Skin epidermis (tissue), 12 donors: ENCODE results near the gene ECHS1.
A peak's percentile ranks its signal among the peaks of the same experiment; 100 is the strongest.

ENCODE experiments used
- H3K27ac ChIP-seq, 21 experiments: fragments of 200-600 bp; sonication (generic) in 11 of 21; one replicate each; pipeline ENCODE4 v1.5.0; 2020; ENCODE audit warnings: mild to moderate bottlenecking in 3 of 21, inconsistent platforms in 2 of 21, moderate library complexity in 2 of 21
- H3K4me3 ChIP-seq, 7 experiments: fragments of 200-600 bp; sonication (generic) in 2 of 7; one replicate each; pipeline ENCODE4 v1.5.0; 2020; ENCODE audit warnings: inconsistent platforms in 2 of 7, mild to moderate bottlenecking in 2 of 7, moderate library complexity in 1 of 7

The ECHS1 gene

GRCh38 chr10:133349577-133350011 is 23.6 kb downstream of the ECHS1 start:
- H3K27ac ChIP-seq, result no peak overlapping the region

GRCh38 chr10:133349160-133349568 is 24.0 kb downstream of the ECHS1 start:
- H3K4me3 ChIP-seq, result no peak overlapping the region

More at GRCh38 chr10:133349577-133350011, 23.6 kb downstream of the ECHS1 start:
- no peak overlapping the region for H3K4me3 ChIP-seq

DNA sequence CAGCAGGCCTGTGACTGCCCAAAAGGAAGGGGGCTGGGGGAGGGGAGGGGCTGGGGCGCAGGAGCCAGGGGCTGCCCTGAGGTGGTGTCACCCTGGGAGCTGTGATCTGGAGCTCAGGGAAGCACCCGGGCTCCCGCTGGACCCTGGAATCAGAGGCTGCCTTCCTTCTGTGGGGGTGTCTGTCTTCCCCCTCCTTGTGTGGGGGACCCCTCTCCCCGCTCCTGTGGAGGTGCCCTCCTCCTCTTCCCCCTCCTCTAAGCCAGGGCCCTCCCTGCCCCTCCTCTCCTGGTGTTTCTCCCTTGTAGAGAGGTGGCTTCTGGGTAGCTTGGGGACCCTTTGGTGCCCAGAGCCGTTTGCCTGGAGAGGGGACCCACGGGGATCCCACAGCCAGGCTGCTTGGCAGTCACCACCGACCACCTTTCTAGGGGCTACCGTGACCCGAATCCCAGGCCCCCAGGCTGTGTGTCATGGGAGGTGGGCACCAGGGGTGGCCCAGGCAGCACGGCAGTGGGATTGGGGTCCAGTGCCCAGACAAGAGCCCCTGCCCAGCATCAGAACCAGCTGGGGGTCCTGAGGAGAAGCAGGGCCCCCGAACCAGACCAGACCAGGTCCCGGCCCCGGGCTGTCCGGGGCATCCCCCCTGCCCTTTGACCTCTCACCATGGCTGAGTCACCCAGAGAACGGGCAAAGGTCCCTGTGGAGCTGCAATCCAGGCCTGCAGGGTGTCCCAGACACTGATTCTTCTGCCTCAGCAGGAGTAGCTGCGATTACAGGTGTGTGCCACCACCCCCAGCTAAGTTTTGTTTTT is 25.2 kb downstream of the ECHS1 start:
- Histone ChIP-seq H3K27ac (no peak overlapping the region), H3K4me3 (no peak overlapping the region)

More at GRCh38 chr10:133349160-133349568, 24.0 kb downstream of the ECHS1 start:
- no peak overlapping the region for H3K27ac ChIP-seq

DNA sequence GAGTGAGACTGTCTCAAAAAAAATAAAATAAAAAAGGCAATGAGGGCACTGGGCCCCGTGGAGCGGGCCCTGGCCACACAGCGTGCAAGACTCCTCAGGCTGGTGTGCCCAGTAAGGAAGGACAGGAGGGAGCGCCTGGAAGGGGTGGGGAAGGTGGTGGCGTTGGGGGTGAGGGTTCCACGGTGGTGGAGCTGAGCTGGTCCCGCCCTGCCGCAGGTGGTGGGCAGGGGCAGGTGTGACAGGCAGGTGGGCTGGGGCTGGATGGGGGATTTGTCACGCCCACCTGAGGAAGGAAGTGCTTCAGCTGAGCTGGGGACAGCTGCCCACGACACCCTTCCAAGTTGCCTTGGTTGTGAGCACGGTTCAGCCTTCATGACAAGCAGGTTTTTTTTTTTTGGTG is 26.7 kb downstream of the ECHS1 start:
- Histone ChIP-seq H3K27ac (no peak overlapping the region), H3K4me3 (no peak overlapping the region)

DNA sequence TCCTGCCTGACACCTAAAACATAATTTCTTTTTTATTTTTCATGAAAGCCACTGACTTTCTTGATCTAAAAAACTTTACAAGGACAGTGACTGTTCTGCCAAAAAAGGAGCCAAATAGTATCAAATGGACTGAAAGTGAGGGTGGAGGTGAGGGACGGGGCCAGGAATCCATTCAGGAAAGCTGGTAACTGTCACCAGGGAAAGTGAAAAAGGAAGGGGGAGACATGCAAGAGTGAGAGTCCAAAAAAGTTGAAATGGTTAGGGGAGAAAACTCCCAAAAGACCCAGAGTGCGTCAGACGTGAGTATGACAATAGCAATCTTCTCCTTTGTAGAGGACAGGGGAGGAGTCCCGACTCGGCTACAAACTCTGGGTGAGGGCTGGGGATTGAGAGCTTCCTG is 28.9 kb downstream of the ECHS1 start:
- Histone ChIP-seq H3K4me3 (no peak overlapping the region), H3K27ac (no peak overlapping the region)

- no peak overlapping the region for H3K4me3 ChIP-seq
- H3K27ac ChIP-seq, result no peak overlapping the region
Measured at GRCh38 chr10:133343558-133343957, 29.6 kb downstream of the ECHS1 start.

- H3K27ac ChIP-seq, result no peak overlapping the region
- H3K4me3 ChIP-seq, result no peak overlapping the region
Measured at GRCh38 chr10:133342942-133343341, 30.2 kb downstream of the ECHS1 start.

DNA sequence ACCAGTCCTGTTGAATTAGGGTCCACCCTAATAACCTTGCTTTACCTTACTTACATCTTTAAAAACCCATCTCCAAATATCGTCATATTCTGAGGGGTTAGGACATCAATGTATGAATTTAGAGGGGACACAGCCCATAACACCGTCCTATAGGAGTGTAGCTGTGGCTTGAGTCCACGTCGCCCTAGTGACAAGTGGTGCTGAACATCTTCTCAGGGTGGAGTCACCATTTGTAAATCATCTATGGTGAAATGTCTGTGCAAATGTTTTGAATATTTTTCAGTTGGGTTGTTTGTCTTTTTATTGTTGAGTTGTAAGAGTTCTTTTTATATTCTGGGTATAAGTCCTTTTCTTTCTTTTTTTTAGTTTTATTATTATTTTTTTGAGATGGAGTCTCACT is 31.2 kb downstream of the ECHS1 start:
- Histone ChIP-seq H3K27ac (no peak overlapping the region), H3K4me3 (no peak overlapping the region)

DNA sequence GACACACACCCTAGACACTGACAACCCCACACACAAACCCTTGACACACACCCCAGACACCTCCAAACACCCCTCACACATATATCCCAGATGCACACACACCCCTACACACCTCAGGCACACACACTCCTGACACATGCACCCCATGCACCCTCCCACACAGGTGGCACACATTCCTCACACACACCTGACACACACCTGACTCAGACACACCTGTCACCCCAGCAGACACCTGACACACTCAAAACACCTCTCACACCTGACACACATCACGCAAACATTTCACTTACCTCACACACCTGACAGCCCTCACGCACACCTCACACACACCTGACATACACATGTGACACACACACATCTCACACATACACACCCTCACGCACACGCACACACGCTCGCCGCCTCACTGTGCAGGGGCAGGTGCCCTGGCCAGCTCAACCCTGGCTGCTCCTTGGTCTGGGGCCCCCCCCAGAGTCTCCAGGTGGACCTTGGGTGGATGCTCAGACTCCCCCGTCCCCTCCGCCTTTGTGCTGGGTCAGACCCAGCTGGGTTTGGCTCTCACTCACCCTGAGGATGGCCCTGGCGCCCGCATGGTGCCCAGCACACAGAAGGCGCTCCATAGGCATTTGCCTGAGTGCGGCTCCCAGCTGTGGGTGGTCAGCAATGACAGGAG is 33.3 kb downstream of the ECHS1 start:
- H3K4me3 ChIP-seq, result no peak overlapping the region

DNA sequence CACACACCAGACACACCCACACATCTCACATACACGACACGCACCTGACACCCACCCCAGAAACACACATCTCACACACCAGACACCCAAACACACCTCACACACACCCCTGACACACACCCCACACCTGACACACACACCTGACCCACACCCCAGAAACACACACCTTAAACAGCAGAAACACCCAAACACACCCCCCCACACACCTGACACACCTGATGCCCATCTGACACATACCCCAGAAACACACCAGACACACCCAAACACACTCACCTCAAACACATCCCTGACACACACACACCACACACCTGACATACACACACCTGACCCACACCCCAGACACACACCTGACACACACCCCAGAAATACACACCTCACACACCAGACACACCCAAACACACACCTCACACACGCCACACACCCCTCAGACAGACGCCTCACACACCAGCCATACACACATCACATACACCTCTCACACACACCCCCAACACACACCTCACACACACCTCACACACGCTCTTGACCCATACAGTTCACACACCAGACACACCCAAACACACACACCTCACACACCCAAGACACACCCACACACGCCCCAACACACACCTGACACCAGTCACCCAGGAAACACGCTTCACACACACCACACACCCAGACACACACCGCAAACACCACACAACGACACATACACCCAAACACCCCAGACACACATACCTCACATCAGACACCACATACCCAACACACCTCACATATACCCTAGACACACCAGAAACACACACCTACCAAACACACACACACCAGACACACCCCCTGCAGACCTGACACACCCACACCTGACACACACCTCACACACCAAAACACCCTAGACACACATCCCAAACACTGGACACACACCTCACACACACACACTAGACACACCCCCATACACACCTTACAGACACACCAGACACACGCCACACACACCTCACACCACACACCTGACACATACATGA is 34.8 kb downstream of the ECHS1 start:
- no peak overlapping the region for H3K4me3 ChIP-seq
- no peak overlapping the region for H3K27ac ChIP-seq

More for the DNA sequence above, 33.3 kb downstream of the ECHS1 start:
- no peak overlapping the region for H3K27ac ChIP-seq

DNA sequence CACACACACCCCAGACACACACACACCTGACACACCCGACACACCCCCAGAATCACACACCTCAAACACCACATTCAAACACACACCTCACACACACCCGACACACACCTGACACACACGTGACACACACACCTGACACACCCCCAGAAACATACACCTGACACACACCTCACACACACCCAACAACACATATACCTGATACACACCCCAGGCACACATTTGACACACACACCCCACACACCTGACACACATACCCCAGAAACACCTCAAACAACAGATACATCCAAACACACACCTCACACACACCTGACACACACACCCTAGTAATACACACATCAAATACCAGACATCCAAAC is 35.8 kb downstream of the ECHS1 start:
- H3K4me3 ChIP-seq, result no peak overlapping the region
- H3K27ac ChIP-seq, result no peak overlapping the region

DNA sequence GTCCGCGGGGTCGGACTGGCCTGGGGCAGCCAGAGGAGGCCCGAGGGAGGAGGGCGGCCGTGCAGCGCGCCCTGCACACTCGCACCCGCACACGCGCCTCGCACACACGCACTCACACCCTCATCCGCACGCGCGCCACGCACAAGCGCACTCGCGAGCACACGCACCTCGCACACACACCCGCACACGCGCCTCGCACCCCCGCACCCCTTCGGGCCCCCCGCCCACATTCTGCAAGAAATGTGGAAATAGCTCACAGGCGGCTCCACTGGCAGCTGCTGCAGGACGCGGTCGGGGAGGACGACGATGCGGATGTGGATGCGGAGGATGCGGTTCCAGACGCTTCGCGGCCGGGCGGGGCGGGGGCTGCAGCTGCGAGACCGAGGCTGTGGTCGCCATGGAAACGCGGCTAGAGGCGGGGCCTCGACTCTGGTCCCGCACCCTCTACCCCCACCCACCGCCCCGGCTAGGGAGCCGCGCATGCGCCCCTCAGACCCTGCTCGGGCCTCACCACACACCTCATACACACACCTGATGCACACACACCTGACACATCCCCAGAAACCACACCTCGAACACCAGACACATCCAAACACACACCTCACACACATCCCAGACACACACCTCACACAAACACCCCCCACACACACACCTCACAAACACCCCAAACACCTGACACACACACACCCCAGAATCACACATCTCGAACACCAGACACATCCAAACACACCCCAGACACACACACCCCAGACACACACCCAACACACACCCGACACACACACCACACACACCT is 36.4 kb downstream of the ECHS1 start, which contains the start of gene CALY:
Gene CALY (minus strand): TSS at position 320 of the 793 bp plus-strand sequence. CDS start 7,907 bp downstream, outside the sequence.
- Histone ChIP-seq H3K4me3 (peak within 1 kb of the TSS; percentile 4 to 38 (median 21)), H3K27ac (peak within 1 kb of the TSS in 3 of 21 experiments; percentile 3 to 50 (median 23))

DNA sequence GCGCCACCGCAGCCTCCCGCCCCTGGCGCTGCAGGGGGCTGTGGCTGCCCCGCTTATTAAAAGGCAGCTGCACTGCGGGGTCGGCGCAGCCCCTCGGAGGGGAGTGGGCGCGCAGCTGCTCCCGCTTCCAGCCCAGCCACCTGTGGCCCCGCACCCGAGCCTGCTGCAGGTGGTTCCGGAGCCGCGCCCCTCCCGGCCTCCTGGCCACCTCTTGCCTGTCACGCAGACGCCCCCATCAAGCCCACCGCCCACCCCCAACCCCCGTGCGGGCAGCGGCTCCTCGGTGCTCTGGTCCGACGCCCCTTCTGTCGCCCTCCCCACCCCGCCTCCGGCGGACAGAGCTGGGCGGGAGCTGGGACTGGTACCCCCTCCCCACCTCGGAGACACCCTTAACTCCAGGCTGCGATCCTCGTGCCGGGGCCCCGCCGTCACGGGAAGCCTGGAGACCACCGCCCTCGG is 37.0 kb downstream of the ECHS1 start:
- H3K27ac ChIP-seq, result peak overlapping the region in 3 of 21 experiments; percentile 3 to 50 (median 23)
- peak overlapping the region; percentile 4 to 38 (median 21) for H3K4me3 ChIP-seq

DNA sequence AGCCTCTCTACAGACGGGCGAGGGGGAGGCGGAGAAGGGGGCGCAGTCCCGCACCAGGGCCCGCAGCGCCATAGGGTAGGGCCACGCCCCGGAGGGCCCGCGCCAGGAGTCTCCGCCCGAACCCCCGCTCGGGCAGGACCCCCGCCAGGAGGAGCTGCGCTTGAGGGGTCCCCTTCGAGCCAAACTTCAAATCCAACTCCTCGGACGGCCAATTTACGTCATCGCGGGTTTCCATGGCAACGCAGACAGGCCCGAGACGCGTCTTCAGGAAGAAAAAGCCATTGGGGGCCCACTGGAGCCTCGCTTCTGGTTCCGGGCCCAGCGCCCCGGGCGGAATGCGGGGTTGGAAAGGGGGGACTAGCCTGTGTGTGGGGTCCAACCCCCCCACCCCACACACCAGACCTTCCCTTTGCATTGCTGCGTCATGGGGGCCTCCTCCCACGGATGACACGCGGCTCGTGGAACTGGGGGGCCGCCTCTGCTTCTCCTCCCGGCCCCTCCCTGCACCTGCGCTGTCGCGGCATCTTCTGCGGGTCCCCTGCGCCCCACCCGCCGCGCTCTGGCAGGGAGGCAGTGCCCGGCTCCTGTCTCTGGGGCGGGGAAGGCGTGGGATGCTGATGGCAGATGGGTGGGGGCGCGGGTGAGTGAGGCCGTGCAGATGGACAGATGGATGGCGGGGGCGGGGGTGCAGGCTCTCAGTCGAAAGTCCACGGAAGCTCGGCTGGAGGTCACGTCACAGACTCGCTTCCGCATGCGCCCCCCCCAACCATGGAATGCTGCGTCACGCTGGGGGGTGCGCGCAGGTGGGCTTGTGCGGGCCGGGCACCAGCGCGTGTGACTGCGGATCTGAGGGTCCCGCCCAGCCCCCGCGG is 37.7 kb downstream of the ECHS1 start:
- Histone ChIP-seq H3K27ac (peak overlapping the region in 5 of 21 experiments; percentile 3 to 50 (median 21)), H3K4me3 (peak overlapping the region; percentile 4 to 38 (median 21))

DNA sequence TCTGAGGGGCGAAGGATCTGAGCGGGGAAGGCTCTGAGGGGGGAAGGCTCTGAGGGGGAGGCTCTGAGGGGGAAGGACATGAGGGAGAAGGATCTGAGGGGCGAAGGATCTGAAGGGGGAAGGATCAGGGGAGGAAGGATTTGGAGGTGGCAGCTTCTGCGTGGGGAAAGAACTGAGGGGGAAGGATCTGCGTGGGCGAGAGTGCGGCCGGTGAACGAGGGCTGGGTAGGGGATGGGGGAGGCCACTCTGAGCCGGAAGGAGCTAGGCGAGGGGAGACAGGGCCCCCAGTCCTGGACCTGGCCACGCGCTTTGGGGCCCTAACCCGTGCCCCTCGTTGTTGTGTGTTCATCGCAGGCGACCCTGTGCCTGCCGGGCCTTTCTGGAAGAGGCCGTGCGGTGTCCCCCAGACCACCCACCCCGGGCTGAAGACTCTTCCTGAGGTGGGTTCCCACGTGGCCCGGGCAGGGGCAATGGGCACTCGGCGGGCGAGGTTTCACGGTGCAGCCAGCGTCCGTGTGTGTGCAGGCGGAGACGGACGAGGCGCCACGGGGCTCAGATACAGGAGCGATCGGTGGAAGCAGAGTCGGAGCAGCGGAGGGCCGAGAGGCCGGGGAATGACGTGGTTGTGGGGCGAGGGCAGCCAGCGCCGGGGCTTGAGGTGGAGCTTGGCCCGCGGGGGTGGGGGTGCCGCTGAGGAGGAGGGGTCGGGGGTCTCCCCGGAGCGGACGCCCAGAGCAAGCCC is 38.5 kb downstream of the ECHS1 start:
- H3K27ac ChIP-seq, result peak overlapping the region in 2 of 21 experiments; percentile 21 to 50
- peak overlapping the region; percentile 4 to 38 (median 21) for H3K4me3 ChIP-seq

GRCh38 chr10:133332936-133333699 is 40.0 kb downstream of the ECHS1 start:
- no peak overlapping the region for H3K27ac ChIP-seq
- H3K4me3 ChIP-seq, result no peak overlapping the region
